ENCODE data around the gene PPP1R36.
"Not testable (repeated sequence)": the region's sequence is repeated elsewhere in the genome, so short reads cannot be mapped to it uniquely, and the experiment has no call there.

Gene PPP1R36

GRCh38 chr14:64510825-64511671, 38.7 kb upstream of the PPP1R36 start:
- H3K4me3 ChIP-seq (ENCODE audit: control insufficient read depth, low read depth, low read length): no peak overlapping the region
- no peak for DNase-seq (ENCODE audit: low read depth)
- peak; percentile 88 for TF ChIP-seq CTCF (IDR thresholded peaks at IDR 0.05; ENCODE audit: control insufficient read depth, insufficient read depth, low read depth, low read length, missing control alignments)

DNA sequence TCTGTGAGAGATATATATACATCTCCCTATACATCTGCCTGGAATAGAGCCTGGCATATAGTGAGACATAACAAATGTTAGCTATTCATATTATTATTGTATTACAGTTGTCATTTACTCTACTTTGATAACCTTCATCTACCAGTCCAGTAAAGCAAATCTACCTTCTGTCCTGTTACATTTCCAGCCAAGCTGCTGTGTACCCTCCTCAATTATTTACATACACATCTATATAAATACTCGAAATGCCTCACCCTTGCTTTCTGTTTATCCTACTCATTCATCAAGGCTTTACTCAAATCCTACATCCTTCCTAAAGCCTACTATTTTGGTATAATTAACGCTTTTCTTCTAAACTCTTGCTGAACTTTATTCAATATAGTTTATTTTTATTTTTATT, 36.5 kb upstream of the PPP1R36 start:
- no peak for TF ChIP-seq CTCF (IDR thresholded peaks at IDR 0.05; ENCODE audit: control insufficient read depth, insufficient read depth, low read depth, low read length, missing control alignments)
- no peak overlapping the region for H3K4me3 ChIP-seq (ENCODE audit: control insufficient read depth, low read depth, low read length)
- no peak for DNase-seq (ENCODE audit: low read depth)

- TF ChIP-seq CTCF (IDR thresholded peaks at IDR 0.05; ENCODE audit: control insufficient read depth, insufficient read depth, low read depth, low read length, missing control alignments): no peak
- H3K4me3 ChIP-seq (ENCODE audit: control insufficient read depth, low read depth, low read length): no peak overlapping the region
- no peak for DNase-seq (ENCODE audit: low read depth)
These were observed 34.7 kb upstream of the PPP1R36 start for GRCh38 chr14:64515053-64515452.

DNA sequence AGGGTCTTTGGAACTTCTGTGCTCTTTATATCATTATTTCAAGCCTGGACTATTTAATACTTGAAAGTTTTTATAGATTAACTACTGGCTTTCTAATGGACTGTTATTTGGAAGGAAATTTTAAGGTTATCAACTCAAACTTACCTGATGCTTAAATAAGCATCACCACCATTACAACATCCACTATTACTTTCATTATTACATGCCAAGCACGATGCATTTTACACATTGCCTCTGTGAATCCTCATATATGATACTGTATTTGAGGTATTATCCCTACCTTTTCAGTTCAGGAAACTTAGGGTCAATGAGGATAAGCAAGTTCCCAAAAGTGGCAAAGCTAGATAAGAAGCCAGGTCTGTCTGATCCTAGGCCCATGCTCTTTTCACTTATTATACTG, 32.8 kb upstream of the PPP1R36 start:
- no peak overlapping the region for H3K4me3 ChIP-seq (ENCODE audit: control insufficient read depth, low read depth, low read length)

GRCh38 chr14:64517667-64518066, 32.1 kb upstream of the PPP1R36 start:
- H3K4me3 ChIP-seq (ENCODE audit: control insufficient read depth, low read depth, low read length); DNase-seq (ENCODE audit: low read depth): not testable (repeated sequence)

More for the DNA sequence above, 32.8 kb upstream of the PPP1R36 start:
- TF ChIP-seq CTCF (IDR thresholded peaks at IDR 0.05; ENCODE audit: control insufficient read depth, insufficient read depth, low read depth, low read length, missing control alignments): no peak
- no peak for DNase-seq (ENCODE audit: low read depth)

- TF ChIP-seq CTCF (IDR thresholded peaks at IDR 0.05; ENCODE audit: control insufficient read depth, insufficient read depth, low read depth, low read length, missing control alignments): no peak
- no peak for DNase-seq (ENCODE audit: low read depth)
These were observed 31.5 kb upstream of the PPP1R36 start for GRCh38 chr14:64518229-64518628.

GRCh38 chr14:64520699-64521098, 29.1 kb upstream of the PPP1R36 start:
- no peak overlapping the region for H3K4me3 ChIP-seq (ENCODE audit: control insufficient read depth, low read depth, low read length)
- DNase-seq (ENCODE audit: low read depth): no peak
- TF ChIP-seq CTCF (IDR thresholded peaks at IDR 0.05; ENCODE audit: control insufficient read depth, insufficient read depth, low read depth, low read length, missing control alignments): no peak

More at GRCh38 chr14:64518229-64518628, 31.5 kb upstream of the PPP1R36 start:
- H3K4me3 ChIP-seq (ENCODE audit: control insufficient read depth, low read depth, low read length): no peak overlapping the region

Measured in AG09309 (cell line).